Left cardiac atrium (tissue), 4 donors: ENCODE data around the gene CBLL1. TPM values are rescaled to one million over a fixed set of nuclear protein-coding genes. Genes with fewer than 3 reads are reported as not detected.
A peak's percentile ranks its signal among the peaks of the same experiment; 100 is the strongest.

Experiments
- ATAC-seq, 2 donors: fragments of 200-7000 bp; cut with Tn5 transposase; one replicate each; pipeline ENCODE4 v1.9.1; 2020; ENCODE audit warnings: mild to moderate bottlenecking in 2 of 2, moderate library complexity in 2 of 2
- DNase-seq: peaks from one replicate; pipeline ENCODE4 v3.0.0-alpha.2; 2020
- intact Hi-C, 2 donors: fragments of 100-400 bp; cut with DNase I; formaldehyde crosslinking; loops; one replicate each; pipeline versions ENCODE4 v1.14.1 to v1.15.1; 2022 to 2023
- total RNA-seq, 2 donors: library from RNA; stranded (reverse); fragmentation: NEBNext Ultra II Directional; extraction: Animal tissue kit (Norgen Biotek cat#: 25700); gene quantifications; one replicate each; pipeline ENCODE4 v1.2.1, GENCODE V29; 2021
- donor health status: DM: no; HTN: yes; CAD: no.
- donor health status: DM: no; HTN: yes; CAD: no; lungs with severe emphysema.
- donor health status: DM: yes; HTN: yes; CAD: no.
- donor health status: Dilated cardiomyopathy.

CBLL1 gene
- total RNA-seq, 2 donors from 2014 or later: 17.8 to 21.2 TPM

DNA sequence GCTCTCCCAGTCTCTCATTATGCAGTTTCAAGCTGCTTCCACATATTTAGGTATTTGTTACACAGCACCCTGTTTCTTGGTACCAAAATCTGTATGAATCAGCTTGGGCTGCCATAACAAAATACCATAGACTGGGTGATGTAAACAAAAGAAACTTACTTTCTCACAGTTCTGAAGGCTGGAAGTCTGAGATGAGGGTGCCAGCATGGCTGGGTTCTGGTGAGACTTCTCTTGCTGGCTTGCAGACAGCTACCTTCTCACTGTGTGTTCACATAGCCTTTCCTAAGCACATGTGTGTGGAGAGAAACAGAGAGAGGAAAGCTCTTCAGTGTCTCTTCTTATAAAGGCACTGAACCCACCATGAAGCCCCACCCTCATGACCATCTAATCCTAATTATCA, 15.7 kb upstream of the CBLL1 start:
- intact Hi-C loops: loop anchor here (5.0 to 10.0 kb wide), 4 partner anchors 147 to 783 kb away; no protein-coding TSS in a partner anchor
- DNase-seq (no peak), ATAC-seq (no peak)

DNA sequence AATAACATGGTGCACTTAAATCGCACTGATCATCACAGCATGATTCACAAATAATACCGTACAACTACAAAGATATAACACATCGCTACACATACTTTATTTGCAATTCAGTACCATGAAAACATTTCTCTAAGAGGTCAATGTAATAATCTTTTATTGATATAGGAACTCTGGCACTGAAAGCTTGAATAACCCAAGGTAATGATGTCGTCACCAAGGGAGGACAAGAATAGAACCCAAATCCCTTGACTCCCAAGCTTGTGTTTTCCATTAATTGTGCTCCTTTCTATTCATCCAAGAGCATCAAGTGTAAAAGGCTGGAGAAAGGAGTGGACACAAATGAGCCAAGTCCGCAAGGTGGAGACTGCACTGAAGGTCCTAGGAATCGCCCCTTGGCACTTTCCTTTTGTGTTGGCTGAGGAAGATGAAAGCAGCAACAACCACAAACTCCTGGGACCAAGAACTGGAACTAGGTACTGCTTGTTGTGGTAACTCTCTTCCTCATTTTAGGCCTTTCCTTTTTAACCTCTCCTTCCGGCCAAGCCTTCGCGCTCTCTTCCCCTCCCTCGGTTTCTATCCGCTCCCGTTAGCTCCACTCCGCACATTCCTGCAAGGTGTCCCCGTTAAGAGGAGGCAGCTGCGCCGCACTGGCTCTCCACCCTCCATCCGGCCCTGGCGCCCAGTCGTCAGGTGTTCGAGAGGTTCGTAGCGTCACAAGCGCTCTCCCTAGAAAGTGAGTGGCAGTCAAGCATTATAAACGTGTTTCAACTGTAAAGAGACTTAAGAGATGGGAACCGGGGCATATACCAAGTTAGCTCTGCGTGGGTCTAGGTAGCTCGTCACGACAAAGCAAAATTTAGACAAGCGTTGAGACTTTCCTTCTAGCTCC, 1.0 kb upstream of the CBLL1 start:
- intact Hi-C loops: loop anchor here in 1 of 2 donors (5.0 to 10.0 kb wide), 2 partner anchors 134 to 402 kb away; no protein-coding TSS in a partner anchor
- peak; percentile 59 for DNase-seq
- peak; percentile 16 to 48 for ATAC-seq

DNA sequence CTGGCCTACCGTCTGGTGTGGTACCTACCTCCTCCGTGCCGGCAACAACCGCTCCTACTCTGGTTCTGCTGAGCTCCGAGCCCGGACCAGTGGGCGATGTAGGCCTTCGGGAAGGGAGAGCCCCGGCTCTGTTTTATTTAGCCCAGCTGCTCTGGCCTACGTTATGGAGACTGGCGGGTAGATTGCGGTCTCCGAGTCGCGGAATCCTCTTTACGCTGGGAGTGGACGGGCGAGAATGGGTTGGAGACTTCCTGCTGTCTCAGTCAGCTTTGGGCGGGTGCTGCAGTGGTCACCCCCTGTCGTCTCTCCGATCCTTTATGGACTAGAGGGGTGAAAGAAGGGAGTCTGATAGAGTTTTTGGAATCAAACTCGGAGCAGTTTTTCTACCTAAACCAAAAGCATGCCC, 406 bp downstream of the CBLL1 start:
- ATAC-seq (peak; percentile 35 to 63), DNase-seq (no peak)
- intact Hi-C loops: loop anchor here in 1 of 2 donors (5.0 to 10.0 kb wide), 2 partner anchors 133 to 400 kb away; no protein-coding TSS in a partner anchor

DNA sequence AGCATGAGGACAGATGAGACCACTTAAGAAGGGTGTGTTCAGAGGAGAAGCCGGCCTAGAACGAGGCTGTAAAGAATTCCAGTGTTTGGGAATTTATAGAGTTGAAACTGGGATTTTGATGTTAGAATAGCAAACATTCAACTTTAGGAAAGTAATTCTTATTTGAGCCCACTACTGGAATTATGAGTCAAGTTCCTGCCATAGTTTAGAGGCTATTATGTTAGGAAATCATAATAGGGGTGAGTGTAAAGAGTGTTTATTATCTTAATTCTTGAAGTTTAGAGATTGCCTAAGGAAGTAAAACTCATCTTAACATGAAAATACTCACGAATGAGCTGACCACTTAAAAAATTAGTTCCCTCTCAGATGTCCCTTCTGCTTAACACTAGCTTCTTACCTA, 2.1 kb downstream of the CBLL1 start:
- DNase-seq (no peak), ATAC-seq (no peak)
- intact Hi-C loops: loop anchor here in 1 of 2 donors (10.0 kb wide), 1 partner anchor 399 kb away; no protein-coding TSS in a partner anchor

DNA sequence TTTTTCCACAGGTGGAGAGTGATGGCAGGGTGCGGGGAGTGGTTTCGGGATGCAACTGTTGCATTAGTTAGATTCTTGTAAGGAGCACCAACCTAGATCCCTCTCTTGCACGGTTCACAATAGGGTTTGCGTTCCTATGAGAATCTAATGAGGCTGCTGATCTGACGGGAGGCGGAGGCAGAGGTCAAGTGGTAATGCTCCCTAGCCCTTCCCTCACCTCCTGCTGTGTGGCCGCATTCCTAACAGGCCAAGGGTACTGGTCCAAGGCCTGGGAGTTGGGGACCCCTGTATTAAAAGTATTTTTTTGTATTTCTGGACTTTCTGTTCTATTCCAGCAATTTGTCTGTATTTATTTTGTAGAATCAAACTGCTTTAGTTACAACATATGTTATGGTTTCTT, 7.2 kb downstream of the CBLL1 start:
- DNase-seq (no peak), ATAC-seq (no peak)
- intact Hi-C loops: no loop called here

DNA sequence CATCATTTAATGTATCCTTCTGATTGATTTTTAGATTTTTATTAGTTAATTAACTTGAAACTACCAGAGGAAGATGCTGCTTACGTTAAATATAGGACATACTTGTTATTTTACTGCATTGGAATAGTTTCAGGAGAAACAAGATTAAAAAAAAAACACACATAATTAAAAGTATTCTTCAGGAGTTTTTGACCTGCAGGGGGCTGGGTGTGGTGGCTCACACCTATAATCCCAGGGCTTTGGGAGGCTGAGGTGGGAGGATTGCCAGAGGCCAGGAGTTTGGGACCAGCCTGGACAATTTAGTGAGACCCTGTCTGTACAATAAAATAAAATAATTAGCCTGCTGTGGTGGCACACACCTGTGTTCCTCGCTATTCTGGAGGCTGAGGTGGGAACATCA, 10.7 kb downstream of the CBLL1 start:
- ATAC-seq: no peak
- intact Hi-C loops: no loop called here
- no peak for DNase-seq

DNA sequence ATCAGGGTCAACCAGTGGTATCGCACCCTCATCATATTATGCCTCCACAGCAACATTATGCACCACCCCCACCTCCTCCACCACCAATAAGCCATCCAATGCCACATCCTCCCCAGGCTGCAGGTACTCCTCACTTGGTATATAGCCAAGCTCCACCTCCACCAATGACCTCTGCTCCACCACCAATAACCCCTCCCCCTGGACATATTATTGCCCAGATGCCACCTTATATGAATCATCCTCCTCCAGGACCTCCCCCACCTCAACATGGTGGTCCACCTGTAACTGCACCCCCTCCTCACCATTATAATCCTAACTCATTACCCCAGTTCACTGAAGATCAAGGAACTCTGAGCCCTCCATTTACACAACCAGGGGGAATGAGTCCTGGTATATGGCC, 14.7 kb downstream of the CBLL1 start:
- ATAC-seq: no peak
- intact Hi-C loops: no loop called here
- DNase-seq: no peak

DNA sequence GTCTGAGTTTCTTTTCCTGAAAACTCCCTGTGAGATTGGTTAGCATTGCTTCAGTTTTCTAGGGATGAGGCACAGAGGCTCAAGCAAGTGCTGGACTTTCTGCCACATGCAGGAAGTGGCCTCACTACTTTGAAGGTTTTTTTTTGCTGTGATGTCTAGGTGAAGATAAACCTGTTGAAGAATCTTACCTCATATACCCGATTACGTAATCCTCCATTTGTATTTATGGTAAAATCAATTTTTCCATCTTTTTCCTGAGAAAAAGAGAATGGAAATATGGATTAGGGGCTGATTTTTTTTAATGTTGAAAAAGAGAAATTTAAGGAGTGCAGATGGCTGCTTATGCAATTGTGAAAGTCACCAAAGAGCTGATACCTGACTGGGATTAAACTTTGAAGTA, 23.4 kb downstream of the CBLL1 start:
- no peak for ATAC-seq
- intact Hi-C loops: no loop called here
- DNase-seq: no peak

DNA sequence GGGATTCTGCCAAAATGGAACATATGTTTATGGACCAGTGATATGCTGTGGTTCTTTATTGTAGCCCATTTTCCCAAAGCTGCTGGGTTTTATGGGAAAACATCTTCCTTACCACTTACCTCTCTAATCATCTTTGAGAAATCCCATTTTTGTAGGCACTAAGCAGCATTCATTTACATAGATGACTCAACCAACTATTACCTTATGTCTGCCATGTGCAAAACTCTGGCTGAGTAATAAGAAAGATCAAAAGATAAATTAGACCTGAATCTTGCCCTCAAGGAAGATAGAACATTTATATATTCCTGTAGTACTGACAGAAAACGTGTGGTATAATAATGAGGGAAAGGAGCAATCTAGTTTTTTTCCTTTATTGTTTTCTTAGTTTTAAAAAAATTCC, 24.3 kb downstream of the CBLL1 start:
- intact Hi-C loops: no loop called here
- ATAC-seq: no peak
- DNase-seq: no peak

DNA sequence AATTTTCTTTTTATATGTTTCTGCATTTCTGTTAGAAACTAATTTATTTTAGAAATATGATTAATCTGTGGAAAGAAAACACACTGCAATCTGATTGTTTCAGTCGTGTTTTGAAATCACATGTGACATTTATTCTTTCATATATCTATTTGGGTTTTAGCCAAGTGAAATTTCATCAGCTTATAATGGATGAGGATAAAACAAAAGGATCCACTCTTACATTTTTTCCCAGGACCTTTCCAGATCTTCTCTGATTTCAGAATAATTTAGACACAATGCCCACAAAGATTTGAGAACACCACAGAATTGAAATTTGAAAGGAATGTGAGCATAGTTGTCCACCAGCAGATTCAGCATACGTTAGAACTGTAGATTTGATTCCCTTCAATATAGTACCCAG, 29.1 kb downstream of the CBLL1 start:
- no peak for DNase-seq
- ATAC-seq: no peak
- intact Hi-C loops: no loop called here

DNA sequence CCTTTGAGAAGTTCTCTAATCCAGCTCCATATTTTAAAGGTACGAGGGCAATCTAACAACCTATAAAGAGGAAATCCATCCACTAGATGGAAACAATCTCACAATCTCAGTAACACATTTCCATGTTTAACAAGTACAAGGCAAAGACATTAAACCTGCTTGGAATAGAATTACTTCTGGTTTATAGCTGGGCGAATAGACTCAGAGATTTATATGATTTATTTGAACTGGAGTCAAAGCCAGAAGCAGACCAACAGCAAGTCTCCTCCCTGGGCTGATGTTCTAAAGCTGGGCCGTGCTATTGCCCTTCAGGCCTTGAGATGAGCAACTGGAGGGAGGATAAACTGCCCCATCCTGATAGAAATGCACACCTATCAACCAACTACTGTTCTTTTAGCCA, 33.8 kb downstream of the CBLL1 start:
- DNase-seq: no peak
- intact Hi-C loops: no loop called here

DNA sequence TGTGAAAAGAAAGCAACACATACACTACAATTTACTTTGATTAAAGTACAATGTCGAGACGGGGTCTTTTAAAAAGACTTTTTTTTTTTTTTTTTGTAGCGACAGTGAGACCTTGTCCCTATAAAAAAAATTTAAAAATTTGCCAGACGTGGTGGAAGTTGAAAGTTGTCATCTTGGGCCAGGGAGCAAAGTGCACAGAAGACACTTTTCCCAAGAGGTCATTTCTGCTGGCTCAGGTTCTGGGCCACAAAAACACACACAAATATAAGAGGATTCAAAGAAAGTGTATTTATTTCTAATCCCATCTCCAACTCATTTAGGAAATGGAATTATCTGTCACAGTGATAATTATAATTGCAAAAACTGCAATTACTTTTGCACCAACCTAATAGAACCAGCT, 34.3 kb downstream of the CBLL1 start:
- DNase-seq (no peak), ATAC-seq (no peak)
- intact Hi-C loops: no loop called here

More for the DNA sequence above, 33.8 kb downstream of the CBLL1 start:
- no peak for ATAC-seq

DNA sequence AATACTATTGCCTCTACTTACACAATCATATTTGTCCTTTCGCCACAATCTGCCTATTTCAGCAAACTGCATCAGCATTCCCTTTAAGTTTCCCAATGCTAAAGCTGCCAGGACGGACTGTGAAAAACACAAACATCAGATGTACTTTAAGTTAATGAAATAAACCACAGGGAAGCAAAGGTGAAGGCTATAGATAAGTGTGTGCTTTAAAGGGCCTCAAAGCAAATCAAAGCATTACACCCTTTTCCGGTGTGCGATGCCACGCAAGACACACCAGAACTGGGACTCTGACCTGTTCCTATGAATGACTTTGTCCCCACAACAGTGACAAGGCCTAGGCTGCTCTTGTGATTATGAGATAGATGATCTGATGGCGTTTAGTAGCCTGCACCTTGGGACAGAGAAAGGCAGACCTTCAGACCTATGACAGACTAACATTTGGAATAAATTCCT, 35.7 kb downstream of the CBLL1 start:
- intact Hi-C loops: no loop called here
- DNase-seq (no peak), ATAC-seq (no peak)

DNA sequence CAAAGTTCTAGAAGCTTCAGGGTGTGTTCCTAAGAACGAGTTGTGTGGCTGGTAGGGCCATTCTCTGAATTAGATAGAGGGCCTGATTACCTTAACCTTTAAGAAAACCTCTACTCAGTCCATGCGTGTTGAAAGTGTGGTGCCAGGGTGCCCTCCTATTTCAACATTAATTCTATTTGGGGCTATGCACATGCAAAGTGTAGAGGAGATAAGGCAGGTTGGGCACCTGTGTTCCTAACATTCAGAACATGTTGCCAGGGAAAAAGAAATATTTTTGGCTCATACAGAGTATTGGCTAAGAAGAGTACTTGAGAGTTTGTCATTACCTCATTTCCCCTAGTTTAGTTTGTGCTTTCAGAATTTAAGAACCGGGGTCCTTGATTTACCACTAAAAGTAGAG, 38.4 kb downstream of the CBLL1 start:
- DNase-seq: no peak
- no peak for ATAC-seq
- intact Hi-C loops: no loop called here

DNA sequence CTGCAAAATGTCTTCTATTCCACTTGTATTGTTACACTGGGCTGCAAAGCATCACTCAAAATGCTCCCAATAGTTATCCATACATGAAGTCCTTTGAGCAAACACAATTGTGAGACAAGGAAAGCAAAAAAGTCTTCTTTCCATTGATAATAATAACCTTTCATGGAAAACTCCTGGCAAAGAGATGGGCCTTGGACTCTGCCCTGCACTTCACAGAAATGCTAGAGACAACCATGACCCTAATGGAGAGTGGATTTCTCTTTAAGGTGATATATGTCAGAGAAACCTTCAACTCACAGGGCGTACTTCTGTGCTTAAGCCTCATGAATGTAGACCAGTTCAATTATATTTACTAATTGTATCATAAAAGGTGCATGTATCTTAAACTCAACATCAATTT, 39.7 kb downstream of the CBLL1 start:
- no peak for ATAC-seq
- no peak for DNase-seq
- intact Hi-C loops: no loop called here

DNA sequence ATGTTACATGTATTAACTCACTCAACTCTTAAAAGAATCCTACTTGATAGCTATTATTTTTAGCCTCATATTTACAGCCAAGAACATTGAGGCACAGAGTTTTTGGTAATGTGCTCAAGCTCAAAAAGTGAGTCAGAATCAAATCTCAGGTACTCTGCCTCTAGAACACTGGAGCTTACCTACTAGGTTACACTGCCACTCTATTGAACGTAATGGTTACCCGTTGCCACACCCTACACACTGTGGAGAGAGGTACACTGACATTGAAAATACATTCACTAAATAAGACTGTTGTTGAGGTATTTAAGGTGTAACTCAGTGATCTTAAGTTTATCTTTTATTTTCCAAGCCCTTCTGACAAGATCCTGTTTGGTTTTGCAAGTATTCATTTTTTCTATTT, 41.2 kb downstream of the CBLL1 start:
- DNase-seq (no peak), ATAC-seq (no peak)
- intact Hi-C loops: no loop called here

DNA sequence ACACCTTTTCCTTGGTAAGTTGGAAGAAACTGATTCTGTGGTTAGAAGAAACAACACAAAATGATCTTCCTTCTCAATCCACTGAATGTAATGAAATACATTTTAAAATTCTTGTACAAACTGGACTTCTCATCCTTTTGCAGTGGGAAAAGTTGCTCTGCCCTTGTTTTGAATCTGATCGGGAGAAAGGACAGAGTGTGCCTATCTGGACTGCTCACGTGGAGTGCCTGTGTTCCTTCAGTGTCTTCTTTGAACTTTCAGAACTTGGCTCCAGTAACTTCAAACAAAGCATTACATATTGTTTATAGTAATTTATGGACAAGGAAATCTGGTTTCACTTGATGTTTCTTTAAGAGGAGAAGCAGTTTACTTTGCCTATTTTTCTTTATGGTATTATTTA, 42.0 kb downstream of the CBLL1 start:
- DNase-seq (no peak), ATAC-seq (no peak)
- intact Hi-C loops: no loop called here

DNA sequence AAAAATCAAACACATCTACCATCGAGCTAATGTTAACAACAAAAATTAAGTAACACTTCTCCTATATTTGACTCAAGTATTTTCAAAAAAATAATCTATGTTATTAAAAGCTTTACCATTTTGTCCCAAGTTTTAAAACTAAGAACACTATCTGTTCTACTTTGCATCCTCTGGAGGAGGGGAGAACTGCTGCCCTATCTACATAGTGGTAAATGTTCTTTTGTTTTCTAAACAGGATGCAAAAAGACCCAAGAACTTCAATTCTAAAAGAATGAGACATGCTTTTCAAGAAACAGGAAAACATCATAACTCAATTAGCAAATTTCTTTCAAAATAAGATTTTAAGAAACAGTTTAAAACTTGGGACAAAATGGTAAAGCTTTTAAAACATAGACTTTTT, 44.3 kb downstream of the CBLL1 start:
- ATAC-seq (no peak), DNase-seq (no peak)
- intact Hi-C loops: no loop called here

DNA sequence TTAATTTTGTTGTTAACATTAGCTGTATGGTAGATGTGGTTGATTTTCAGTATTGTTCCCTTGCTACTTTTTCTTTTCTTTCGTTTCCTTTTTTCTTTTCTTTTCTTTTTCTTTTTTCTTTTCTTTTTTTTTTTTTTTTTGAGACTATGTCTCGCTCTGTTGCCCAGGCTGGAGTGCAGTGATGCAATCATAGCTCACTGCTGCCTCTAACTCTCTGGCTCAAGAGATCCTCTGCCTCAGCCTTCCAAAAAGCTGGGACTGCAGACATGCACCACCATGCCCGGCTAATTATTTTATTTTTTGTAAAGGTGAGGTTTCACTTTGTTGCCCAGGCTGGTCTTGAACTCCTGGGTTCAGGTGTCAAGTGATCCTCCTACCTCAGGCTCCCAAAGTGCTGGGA, 44.7 kb downstream of the CBLL1 start:
- intact Hi-C loops: no loop called here
- DNase-seq: no peak
- ATAC-seq: no peak

DNA sequence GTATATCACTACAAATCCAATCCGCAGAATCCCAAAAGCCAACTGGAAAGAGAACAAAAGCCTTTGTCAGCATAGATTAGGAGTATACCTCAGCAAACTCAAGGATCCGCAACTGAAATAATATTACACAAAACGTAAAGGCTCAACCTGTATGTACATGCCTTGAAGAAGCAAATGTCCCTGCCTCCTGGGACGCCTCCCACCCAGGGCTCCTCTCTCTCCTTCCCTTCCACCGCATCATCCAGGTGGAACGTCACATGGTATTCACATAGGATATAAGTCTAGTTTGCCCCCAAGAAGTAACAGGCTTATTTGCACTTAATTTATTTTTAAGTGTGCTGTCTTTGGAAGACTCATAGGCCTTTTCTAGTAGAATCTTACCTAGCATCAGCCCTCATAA, 45.7 kb downstream of the CBLL1 start:
- ATAC-seq: no peak
- DNase-seq: no peak
- intact Hi-C loops: no loop called here

DNA sequence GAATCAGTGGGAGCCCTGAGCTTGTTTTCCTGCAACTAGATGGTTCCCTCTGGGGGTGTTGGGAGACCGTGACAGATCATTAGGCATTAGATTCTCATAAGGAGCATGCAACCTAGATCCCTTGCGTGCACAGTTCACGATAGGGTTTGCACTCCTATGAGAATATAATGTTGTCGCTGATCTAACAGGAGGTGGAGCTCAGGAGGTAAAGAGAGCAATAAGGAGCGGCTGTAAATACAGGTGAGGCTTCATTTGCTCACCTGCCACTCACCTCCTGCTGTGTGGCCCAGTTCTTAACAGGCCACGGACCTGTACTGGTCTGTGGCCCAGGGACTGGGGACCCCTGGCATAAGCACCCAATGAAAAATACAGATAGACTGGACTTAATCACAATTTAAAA, 48.4 kb downstream of the CBLL1 start:
- DNase-seq (no peak), ATAC-seq (no peak)
- intact Hi-C loops: no loop called here
